ENCODE measurements around the gene DCLRE1A.

- TF ChIP-seq, protein P1, sequence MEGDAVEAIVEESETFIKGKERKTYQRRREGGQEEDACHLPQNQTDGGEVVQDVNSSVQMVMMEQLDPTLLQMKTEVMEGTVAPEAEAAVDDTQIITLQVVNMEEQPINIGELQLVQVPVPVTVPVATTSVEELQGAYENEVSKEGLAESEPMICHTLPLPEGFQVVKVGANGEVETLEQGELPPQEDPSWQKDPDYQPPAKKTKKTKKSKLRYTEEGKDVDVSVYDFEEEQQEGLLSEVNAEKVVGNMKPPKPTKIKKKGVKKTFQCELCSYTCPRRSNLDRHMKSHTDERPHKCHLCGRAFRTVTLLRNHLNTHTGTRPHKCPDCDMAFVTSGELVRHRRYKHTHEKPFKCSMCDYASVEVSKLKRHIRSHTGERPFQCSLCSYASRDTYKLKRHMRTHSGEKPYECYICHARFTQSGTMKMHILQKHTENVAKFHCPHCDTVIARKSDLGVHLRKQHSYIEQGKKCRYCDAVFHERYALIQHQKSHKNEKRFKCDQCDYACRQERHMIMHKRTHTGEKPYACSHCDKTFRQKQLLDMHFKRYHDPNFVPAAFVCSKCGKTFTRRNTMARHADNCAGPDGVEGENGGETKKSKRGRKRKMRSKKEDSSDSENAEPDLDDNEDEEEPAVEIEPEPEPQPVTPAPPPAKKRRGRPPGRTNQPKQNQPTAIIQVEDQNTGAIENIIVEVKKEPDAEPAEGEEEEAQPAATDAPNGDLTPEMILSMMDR (IDR thresholded peaks at IDR 0.05), result no peak
- TF ChIP-seq POLR2A (IDR thresholded peaks at IDR 0.05), result no peak
- no peak for TF ChIP-seq POLR2AphosphoS5 (IDR thresholded peaks at IDR 0.05)
- no peak for TF ChIP-seq EP300 (IDR thresholded peaks at IDR 0.05)
These were observed 15.9 kb upstream of the DCLRE1A start for GRCh38 chr10:113869789-113870188.

Data from gastroesophageal sphincter (tissue), 3 donors.